NCI-H446 (cell line): ENCODE results near the gene C2orf92.

Source experiments
- DNase-seq, 2 experiments: peaks; one replicate each; lab custom pipeline; 2025; lab: John Stamatoyannopoulos, UW

C2orf92 gene

GRCh38 chr2:97730245-97730644, 60.7 kb downstream of the C2orf92 start:
- DNase-seq: peak in 1 of 2 experiments; percentile 9

DNA sequence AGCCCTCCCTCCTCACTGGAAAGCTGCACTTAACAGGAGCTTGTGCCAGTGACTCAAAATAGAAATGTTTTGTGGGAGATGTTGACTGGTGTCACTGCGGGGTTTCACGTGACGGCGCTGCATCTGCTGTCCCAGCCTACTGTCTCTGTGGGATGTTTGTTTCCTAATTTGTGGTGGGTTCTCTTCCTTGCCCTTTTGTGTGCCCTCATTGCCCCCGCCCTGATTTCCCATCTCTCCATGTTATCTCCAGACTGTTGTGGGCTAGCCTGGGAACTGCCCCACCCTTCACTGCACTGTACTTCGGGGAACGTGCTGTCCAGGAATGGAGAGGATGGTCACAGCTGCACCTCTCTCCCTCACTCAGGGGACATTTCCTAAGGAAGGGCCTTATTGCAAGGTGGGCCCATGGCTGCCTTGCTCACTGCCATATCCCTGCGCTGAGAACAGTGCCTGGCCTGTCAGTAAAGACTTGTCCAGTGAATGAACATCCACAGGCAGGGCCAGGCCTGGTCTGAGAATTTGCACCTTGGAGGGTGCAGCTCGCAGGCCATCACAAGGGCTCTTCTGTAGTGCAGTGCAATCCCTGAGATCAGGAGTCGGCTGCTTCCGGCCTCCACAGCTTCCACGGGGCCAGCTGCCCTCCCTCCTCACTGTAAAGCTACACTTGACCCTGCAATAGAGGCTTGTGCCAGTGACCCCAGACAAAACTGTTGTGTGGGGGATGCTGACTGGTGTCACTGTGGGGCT, 61.9 kb downstream of the C2orf92 start:
- DNase-seq: no peak

- no peak for DNase-seq
Observed at GRCh38 chr2:97732436-97733340, 63.2 kb downstream of the C2orf92 start.

GRCh38 chr2:97733341-97734035, 64.0 kb downstream of the C2orf92 start:
- no peak for DNase-seq

- no peak for DNase-seq
Observed at GRCh38 chr2:97734061-97735051, 64.8 kb downstream of the C2orf92 start.

DNA sequence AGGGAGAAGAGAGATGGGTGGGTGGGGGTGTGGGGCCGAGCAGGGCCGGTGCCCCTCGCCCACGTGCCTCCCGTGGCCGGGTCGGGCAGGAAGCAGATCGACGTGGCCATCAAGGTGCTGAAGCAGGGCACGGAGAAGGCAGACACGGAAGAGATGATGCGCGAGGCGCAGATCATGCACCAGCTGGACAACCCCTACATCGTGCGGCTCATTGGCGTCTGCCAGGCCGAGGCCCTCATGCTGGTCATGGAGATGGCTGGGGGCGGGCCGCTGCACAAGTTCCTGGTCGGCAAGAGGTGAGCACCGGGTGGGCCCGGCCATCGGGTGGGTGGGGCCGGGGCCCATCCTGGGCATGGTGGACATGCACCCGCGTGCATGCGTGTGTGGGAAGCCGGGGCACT, 65.6 kb downstream of the C2orf92 start:
- DNase-seq: no peak

DNA sequence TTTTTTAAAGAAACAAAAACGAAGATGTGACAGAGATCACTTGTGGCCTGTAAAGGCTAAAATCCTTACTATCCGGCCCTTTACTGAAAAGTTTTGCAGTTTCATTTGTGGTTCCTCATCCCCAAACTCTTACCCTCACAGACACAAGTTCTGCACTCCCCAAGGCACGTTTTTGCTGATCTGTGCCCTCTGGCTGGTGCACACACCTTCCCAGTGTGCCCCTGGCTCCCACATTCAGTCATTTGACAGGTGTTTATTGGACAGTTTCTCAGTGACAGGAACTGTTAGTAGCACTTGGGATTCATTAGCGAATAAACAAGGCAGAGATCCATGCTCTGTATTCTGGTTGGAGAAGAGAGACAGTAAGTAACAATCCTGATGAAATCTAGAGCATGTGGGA, 66.7 kb downstream of the C2orf92 start:
- no peak for DNase-seq

DNA sequence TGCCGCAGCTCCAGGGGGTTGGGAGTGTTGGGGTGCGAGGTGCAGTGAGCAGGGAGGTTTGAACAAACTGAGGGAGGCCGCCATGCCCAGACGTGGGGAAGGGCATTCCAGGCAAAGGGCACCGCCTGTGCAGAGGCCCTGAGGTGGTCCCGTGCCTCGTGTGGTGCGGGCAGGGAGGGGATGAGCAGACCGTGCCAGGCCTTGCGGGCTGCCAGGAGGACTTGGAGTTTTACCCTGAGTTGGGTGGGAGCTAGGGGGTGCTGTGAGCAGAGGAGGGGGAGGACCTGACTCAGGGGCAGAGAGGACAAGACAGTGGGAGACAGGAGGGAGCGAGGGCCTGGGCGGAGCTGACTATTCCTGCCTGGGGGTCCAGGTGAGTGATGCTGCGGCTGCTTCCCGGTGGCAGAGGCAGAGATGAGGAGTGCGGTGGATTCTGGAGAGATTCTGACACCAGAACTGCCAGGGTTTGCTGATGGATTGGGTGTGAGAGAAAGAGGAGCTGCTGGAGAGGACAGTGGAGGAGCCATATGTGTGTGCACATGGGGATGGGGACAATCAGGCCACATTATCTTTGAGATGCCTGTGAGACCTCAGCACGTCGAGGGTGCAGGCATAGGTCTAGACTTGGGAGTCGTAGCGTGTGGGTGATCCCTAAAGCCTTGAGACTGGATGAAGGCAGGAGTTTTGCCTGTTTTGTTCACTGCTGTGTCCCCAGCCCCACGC, 67.3 kb downstream of the C2orf92 start:
- no peak for DNase-seq

DNA sequence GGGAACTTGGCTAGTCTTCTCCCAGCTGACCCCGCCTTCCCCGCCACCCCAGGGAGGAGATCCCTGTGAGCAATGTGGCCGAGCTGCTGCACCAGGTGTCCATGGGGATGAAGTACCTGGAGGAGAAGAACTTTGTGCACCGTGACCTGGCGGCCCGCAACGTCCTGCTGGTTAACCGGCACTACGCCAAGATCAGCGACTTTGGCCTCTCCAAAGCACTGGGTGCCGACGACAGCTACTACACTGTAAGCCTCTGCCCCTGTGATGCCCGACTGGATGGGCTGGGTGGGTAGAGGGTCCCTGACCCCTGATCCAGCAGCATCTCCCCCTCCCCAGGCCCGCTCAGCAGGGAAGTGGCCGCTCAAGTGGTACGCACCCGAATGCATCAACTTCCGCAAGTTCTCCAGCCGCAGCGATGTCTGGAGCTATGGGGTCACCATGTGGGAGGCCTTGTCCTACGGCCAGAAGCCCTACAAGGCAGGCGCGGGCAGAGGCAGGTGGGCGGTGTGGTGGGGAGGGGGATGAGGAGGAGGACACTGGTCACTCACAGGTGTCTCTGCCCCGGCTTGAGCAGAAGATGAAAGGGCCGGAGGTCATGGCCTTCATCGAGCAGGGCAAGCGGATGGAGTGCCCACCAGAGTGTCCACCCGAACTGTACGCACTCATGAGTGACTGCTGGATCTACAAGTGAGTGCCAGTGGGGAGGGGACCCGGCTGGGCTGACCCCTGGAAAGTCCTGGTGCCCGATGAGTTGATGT, 68.1 kb downstream of the C2orf92 start:
- no peak for DNase-seq

GRCh38 chr2:97738179-97739019, 68.9 kb downstream of the C2orf92 start:
- no peak for DNase-seq

- no peak for DNase-seq
Observed at GRCh38 chr2:97739020-97739892, 69.7 kb downstream of the C2orf92 start.

DNA sequence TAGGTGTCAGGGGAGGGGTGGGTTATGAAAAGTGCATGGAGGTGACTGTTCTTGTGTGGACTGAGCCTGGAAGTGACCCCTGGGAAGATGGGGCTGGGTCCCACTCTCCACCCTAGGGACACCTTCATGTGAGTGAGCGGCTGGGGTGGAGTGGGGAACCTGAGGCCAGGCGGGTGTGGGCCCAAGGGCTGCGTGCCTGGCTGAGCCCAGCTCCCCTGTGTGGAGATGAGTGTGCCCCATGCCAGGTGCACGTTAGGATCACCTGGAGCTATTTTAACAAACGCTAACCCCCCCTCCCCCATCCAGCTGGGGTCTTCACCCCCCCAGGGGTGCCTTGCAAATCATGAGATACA, 70.4 kb downstream of the C2orf92 start:
- DNase-seq: no peak

DNA sequence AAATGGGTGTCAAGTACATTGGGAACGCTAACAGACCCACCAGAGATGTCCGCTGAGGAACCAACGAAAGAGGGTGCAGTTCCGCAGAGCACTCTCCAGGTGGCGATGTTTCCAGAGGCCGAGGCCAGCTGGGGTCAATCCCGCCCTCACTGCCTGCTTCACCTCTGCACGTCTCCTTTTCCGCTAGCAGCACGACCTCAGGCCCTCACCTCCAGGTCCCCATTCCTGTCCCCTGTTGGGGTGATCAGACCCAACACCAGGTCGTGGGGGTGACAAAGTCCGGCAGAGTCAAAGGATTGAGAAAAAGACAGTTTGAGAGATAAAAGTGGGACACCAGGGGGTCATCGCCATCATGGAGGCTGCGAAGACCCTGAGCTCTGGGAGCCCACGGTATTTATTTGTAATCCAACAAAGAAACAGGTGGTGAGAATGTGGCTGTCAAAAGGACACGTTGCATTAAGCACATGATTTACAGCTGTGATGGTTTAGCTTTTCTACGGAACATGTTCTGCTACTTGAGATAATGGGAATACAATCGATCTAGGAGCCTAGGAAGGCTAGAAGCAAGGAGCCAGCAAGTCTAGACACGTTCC, 71.2 kb downstream of the C2orf92 start:
- DNase-seq: no peak

DNA sequence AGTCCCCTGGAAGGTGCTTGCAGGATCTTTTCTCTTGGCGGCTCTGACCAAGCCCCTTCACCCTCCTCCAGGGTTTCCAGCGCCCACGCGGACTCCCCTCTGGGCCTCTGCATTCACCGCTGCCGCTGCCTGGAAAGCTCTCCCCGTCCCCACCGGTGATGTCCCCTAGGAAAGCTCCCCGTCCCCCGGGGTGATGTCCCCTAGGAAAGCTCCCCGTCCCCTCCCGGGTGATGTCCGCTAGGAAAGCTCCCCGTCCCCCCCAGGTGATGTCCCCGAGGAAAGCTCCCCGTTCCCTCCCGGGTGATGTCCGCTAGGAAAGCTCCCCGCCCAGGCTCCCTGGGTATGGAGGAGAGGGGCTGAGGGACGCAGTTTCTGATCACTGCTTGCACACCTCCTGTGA, 71.7 kb downstream of the C2orf92 start:
- no peak for DNase-seq

- no peak for DNase-seq
Observed at GRCh38 chr2:97741686-97742085, 72.2 kb downstream of the C2orf92 start.

GRCh38 chr2:97742381-97742847, 72.9 kb downstream of the C2orf92 start:
- DNase-seq: peak in 1 of 2 experiments; percentile 26

DNA sequence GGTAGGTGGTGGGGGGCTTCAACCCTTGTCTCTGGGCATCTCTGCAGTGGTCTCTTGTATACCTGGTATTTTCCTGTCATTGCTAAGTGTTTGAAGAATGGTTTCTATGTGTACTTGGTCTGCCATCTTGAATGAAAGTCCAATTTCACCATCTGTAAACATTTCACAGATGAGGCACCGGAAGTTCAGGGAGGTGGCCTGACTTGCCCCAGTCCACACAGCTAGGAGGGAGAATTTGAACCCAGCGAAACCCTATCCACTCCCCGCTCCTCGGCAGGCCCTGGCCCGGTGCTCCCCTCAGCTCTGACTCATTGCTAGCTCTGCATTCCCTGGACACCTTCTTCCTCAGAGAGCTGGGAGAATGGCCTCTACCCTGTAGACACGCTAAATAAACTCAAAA, 74.4 kb downstream of the C2orf92 start:
- no peak for DNase-seq
